Testis (tissue), 3 donors: ENCODE data around the gene FKBP7. TPM values are rescaled to one million over a fixed set of nuclear protein-coding genes. Genes with fewer than 3 reads are reported as not detected.
"Not testable (repeated sequence)": the region's sequence is repeated elsewhere in the genome, so short reads cannot be mapped to it uniquely, and the experiment has no call there.

Experiments used
- DNase-seq: peaks from one replicate; pipeline ENCODE4 v3.0.0-alpha.2; 2019
- H3K27ac ChIP-seq, 2 donors: fragments of 200-600 bp; sonication (generic); one replicate each; pipeline ENCODE4 v1.5.1; 2019
- H3K27me3 ChIP-seq: fragments of 200-600 bp; sonication (generic); one replicate; pipeline ENCODE4 v1.5.1; 2019
- H3K36me3 ChIP-seq: fragments of 200-600 bp; sonication (generic); one replicate; pipeline ENCODE4 v1.5.1; 2017; ENCODE audit warnings: low read depth; ENCODE audit errors: missing control alignments
- H3K4me1 ChIP-seq: fragments of 200-600 bp; sonication (generic); one replicate; pipeline ENCODE4 v1.5.1; 2019
- H3K4me3 ChIP-seq, 2 donors: fragments of 200-600 bp; sonication (generic); one replicate each; pipeline ENCODE4 v1.5.1; 2017 to 2019
- H3K9me3 ChIP-seq: fragments of 200-600 bp; sonication (generic); one replicate; pipeline ENCODE4 v1.5.1; 2017
- POLR2A ChIP-seq: fragments of 450-650 bp; IDR thresholded peaks from one replicate; pipeline ENCODE4 v1.6.1; 2017; ENCODE audit warnings: antibody characterized with exemption, mild to moderate bottlenecking, moderate library complexity
- WGBS, 2 donors: methylation state at CpG; one replicate each; pipeline ENCODE4 v1.1.5; 2018; 5-methylcytosine and 5-hydroxymethylcytosine counted together
- intact Hi-C: fragments of 100-400 bp; cut with DNase I; formaldehyde crosslinking; loops from one replicate; pipeline ENCODE4 v1.15.1; 2023; ENCODE audit warnings: low total_unique reads
- polyA plus RNA-seq: library from polyadenylated mRNA; stranded (reverse); fragments of 350-450 nt; fragmentation: Illumina TruSeq; extraction: RNeasy Lipid Tissue Mini Kit (QIAGEN cat#74804); gene quantifications from one replicate; pipeline ENCODE4 v1.2.3, GENCODE V29; 2014; ENCODE audit warnings: low read depth, low replicate concordance; ENCODE audit not compliant: insufficient read depth
- total RNA-seq, 2 donors: library from RNA; depleted of rRNA; stranded (reverse); fragments of >200 nt; gene quantifications; one replicate each; pipeline ENCODE4 v1.2.3, GENCODE V29; 2016
- TF ChIP-seq, protein P1 (sequence below), 3 experiments: fragments of 450-650 bp in 2 of 3; fragments of 200-600 bp in 1 of 3; sonication (generic) in 1 of 3; IDR thresholded peaks; one replicate each; pipeline ENCODE4 v1.5.1; 2016 to 2019; ENCODE audit warnings: antibody characterized with exemption in 3 of 3, mild to moderate bottlenecking in 2 of 3, moderate library complexity in 1 of 3

The FKBP7 gene
- total and polyA plus RNA-seq, 3 donors from 2014 or later: 10.1 to 27.4 (median 25.6) TPM

DNA sequence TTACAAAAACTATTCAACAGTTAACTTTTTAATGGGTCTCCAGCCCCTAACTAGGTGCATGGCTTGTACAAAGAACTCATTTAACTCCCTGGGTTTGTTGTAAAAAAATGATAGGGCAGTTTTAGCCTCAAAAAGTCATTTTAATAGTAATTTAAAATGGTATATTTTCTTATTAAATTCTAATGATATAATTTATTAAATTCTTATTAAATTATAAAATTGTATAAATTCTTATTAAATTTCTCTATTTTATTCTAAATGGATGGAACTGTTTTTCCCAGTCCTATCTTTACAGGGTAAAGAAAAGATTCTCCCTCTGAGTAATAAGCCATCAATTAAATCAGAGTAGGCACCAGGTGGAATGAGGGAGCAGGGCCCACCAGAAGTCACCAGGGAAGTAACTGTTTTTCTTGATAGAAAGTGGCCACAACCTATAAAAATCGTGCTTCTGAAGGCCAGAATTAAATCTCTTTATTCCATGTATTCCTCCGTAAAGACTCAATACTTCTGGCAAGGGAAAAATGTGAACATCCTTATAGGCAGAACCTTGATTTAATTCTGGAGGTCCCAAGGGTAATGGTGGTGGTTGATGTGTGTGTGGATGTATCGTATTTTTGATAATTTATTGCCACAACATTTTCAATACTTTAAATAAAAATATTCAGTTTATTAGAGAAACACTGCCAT is 814 bp downstream of the FKBP7 start:
- intact Hi-C loops: no loop called here
- Histone ChIP-seq H3K4me3 (peak overlapping the region; percentile 77 to 80), H3K27me3 (no peaks in the 10 kb centered on the region), H3K36me3 (no peaks in the 10 kb centered on the region), H3K27ac (peak overlapping the region; percentile 96 to 97), H3K4me1 (peaks cover 19% of the 10 kb centered on the region), H3K9me3 (no peaks in the 10 kb centered on the region)
- no peak for DNase-seq
- no peak for TF ChIP-seq POLR2A
- 8 to 9% methylated on average over 3 of the region's 3 CpGs for WGBS, 2 donors

DNA sequence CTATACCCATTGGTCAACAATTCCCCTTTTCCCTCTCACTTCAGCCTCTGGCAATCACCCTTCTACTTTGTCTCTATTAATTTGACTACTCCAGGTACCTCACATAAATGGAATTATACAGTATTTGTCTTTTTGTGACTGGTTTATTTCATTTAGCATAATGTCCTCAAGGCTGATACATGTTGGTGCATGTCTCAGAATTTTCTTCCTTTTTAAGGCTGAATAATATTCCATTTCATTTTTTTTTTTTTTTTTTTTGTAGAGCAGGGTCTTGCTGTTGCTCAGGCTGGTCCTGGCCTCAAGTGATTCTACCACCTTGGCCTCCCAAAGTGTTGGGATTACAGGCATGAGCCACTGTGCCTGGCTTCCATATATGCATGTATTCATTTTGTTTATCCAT is 1.9 kb downstream of the FKBP7 start:
- DNase-seq: no peak
- H3K4me3 ChIP-seq: no peak overlapping the region
- H3K9me3 ChIP-seq: no peaks in the 10 kb centered on the region
- H3K27me3 ChIP-seq: no peaks in the 10 kb centered on the region
- no peak overlapping the region for H3K27ac ChIP-seq
- TF ChIP-seq, protein P1, sequence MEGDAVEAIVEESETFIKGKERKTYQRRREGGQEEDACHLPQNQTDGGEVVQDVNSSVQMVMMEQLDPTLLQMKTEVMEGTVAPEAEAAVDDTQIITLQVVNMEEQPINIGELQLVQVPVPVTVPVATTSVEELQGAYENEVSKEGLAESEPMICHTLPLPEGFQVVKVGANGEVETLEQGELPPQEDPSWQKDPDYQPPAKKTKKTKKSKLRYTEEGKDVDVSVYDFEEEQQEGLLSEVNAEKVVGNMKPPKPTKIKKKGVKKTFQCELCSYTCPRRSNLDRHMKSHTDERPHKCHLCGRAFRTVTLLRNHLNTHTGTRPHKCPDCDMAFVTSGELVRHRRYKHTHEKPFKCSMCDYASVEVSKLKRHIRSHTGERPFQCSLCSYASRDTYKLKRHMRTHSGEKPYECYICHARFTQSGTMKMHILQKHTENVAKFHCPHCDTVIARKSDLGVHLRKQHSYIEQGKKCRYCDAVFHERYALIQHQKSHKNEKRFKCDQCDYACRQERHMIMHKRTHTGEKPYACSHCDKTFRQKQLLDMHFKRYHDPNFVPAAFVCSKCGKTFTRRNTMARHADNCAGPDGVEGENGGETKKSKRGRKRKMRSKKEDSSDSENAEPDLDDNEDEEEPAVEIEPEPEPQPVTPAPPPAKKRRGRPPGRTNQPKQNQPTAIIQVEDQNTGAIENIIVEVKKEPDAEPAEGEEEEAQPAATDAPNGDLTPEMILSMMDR (IDR thresholded peaks at IDR 0.05): no peak
- no peak for TF ChIP-seq POLR2A
- intact Hi-C loops: no loop called here
- H3K4me1 ChIP-seq: peaks cover 8% of the 10 kb centered on the region
- H3K36me3 ChIP-seq: no peaks in the 10 kb centered on the region

DNA sequence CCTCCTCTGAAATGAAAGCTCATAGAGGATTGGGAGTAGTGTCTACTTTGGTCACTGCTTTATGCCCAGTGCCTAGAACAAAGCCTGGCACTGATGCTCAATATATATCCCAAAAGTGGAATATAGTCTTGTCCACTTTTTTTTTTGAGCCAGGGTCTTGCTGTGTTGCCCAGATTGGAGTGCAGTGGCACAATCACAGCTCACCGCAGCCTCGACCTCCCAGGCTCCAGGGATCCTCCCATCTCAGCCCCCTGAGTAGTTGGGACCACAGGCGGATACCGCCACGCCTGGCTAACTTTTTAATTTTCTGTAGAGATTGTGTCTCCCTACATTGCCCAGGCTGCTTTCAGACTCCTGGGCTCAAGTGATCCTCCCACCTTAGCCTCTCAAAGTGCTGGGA is 3.8 kb downstream of the FKBP7 start:
- H3K4me3 ChIP-seq: no peak overlapping the region
- H3K27me3 ChIP-seq: no peaks in the 10 kb centered on the region
- no peaks in the 10 kb centered on the region for H3K9me3 ChIP-seq
- H3K36me3 ChIP-seq: no peaks in the 10 kb centered on the region
- no peak for DNase-seq
- TF ChIP-seq, protein P1 (IDR thresholded peaks at IDR 0.05): no peak
- TF ChIP-seq POLR2A: no peak
- no peak overlapping the region for H3K27ac ChIP-seq
- peaks cover 1% of the 10 kb centered on the region for H3K4me1 ChIP-seq
- 90 to 95% methylated on average over 5 of the region's 5 CpGs for WGBS, 2 donors
- intact Hi-C loops: no loop called here

DNA sequence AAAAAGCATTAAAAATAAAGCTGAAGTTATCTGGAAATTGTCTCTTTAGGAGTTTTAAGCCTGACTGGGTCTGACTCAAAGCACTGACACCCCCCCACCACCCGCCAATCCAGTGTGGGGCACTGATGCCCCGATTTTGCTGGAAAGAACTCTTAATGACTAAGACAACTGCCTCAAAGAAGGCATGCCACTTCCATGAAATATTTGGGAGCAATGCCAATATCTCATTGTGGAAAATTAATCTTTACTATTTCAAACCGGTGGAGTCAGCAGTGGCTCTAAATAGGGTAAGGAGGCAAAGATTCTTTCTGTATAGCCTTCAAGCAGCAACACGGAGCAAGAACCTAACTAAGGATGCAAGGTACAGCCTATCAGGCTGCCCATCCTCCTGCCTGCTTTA is 4.5 kb downstream of the FKBP7 start:
- intact Hi-C loops: no loop called here
- no peak for DNase-seq
- Histone ChIP-seq H3K36me3 (no peaks in the 10 kb centered on the region), H3K27ac (no peak overlapping the region), H3K27me3 (no peaks in the 10 kb centered on the region), H3K4me1 (no peaks in the 10 kb centered on the region), H3K9me3 (no peaks in the 10 kb centered on the region), H3K4me3 (no peak overlapping the region)
- WGBS, 2 donors: 62 to 65% methylated on average over 4 of the region's 4 CpGs
- TF ChIP-seq POLR2A: no peak
- TF ChIP-seq, protein P1 (IDR thresholded peaks at IDR 0.05): no peak

DNA sequence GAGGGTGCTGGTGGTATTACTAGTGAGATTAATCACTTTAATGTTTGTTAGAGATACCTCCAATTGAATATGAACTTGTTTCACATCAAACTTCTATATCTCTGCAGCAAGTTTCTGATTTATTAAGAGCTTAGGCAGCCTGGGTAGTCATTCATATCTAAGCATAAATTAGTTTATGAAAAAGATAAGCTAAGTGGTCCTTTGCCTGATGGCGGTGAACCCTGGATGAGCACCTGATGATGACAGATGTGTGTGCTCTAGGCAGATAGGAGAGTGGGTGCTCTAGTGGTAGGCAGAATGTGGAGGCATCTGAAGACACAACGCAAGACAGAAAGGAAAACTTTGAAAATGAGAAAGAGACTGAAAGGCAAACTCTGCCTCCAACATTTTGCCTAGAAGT is 5.0 kb downstream of the FKBP7 start:
- no peak for DNase-seq
- no peaks in the 10 kb centered on the region for H3K4me1 ChIP-seq
- no peaks in the 10 kb centered on the region for H3K36me3 ChIP-seq
- H3K4me3 ChIP-seq: no peak overlapping the region
- H3K27ac ChIP-seq: no peak overlapping the region
- intact Hi-C loops: no loop called here
- no peaks in the 10 kb centered on the region for H3K9me3 ChIP-seq
- WGBS, 2 donors: 92 to 98% methylated on average over 2 of the region's 2 CpGs
- TF ChIP-seq POLR2A: no peak
- TF ChIP-seq, protein P1 (IDR thresholded peaks at IDR 0.05): no peak
- H3K27me3 ChIP-seq: no peaks in the 10 kb centered on the region

DNA sequence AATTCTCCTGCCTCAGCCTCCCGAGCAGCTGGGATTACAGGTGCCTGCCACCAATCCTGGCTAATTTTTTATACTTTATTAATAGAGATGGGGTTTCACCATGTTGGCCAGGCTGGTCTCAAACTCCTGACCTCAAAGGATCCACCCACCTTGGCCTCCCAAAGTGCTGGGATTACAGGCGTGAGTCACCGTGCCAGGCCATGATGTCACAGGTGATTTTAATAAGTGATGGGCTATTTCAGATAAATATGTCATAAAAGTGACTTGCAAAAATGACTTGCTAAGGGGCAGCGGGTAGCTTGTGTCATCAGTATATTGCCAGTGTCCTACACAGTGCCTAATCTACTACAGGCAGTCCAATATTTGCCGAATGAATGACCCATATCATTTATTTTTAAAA is 7.1 kb downstream of the FKBP7 start:
- H3K27ac ChIP-seq, H3K27me3 ChIP-seq, H3K4me1 ChIP-seq, DNase-seq, H3K36me3 ChIP-seq, intact Hi-C loops, H3K4me3 ChIP-seq, H3K9me3 ChIP-seq: not testable (repeated sequence)
- WGBS, 2 donors: 86 to 91% methylated on average over 5 of the region's 5 CpGs
